T-cell (primary cell): ENCODE results near the gene SPAAR. TPM values are rescaled to one million over a fixed set of nuclear protein-coding genes. Genes with fewer than 3 reads are reported as not detected.

Experiments used
- ATAC-seq, 4 experiments: fragments of 200-7000 bp in 3 of 4; fragments of 150-1000 bp in 1 of 4; cut with Tn5 transposase; replicated peaks in 1 of 4; 1 replicate in 3 of 4; 2 replicates in 1 of 4; pipeline ENCODE4 v1.10.0; 2021; ENCODE audit warnings: moderate library complexity in 3 of 4, mild to moderate bottlenecking in 2 of 4, moderate number of reproducible peaks in 1 of 4
- CTCF ChIA-PET, 2 donors: fragments of 300-600 bp; sonication (Branson Sonifier 250); formaldehyde crosslinking; loops; one replicate each; lab custom pipeline; 2022; ENCODE audit warnings: antibody characterized with exemption in 2 of 2; lab: Charles Lee
- POLR2A ChIA-PET, 2 donors: fragments of 300-600 bp; sonication (Branson Sonifier 250); formaldehyde crosslinking; loops; one replicate each; lab custom pipeline; 2022; ENCODE audit warnings: antibody characterized with exemption in 2 of 2; lab: Charles Lee
- DNase-seq, 35 experiments: peaks; one replicate each; pipeline versions ENCODE4 v3.0.0 to v3.0.0-alpha.2; 2013 to 2023
- H3K27ac ChIP-seq: one replicate; pipeline ENCODE4 v1.5.1; 2013; ENCODE audit warnings: low read length
- H3K27me3 ChIP-seq, 2 experiments: replicated peaks in 1 of 2; 1 replicate in 1 of 2; 2 replicates in 1 of 2; pipeline versions ENCODE4 v1.6.1 to v1.7.0; 2013; ENCODE audit warnings: low read length in 1 of 2, mixed read lengths in 1 of 2; ENCODE audit not compliant: control insufficient read depth in 2 of 2, insufficient read depth in 2 of 2; ENCODE audit errors: extremely low read depth in 1 of 2
- H3K36me3 ChIP-seq, 2 donors: 1 replicate in 1 of 2; 2 replicates in 1 of 2; pipeline versions ENCODE4 v1.6.1 to v1.7.0; 2013; ENCODE audit warnings: low read length in 1 of 2; ENCODE audit not compliant: control insufficient read depth in 2 of 2, insufficient read depth in 1 of 2; ENCODE audit errors: extremely low read depth in 1 of 2
- H3K4me1 ChIP-seq, 2 experiments: 1 replicate in 1 of 2; 2 replicates in 1 of 2; pipeline versions ENCODE4 v1.6.1 to v1.7.0; 2013; ENCODE audit warnings: low read length in 2 of 2, mixed read lengths in 1 of 2; ENCODE audit not compliant: insufficient read depth in 2 of 2, control insufficient read depth in 1 of 2; ENCODE audit errors: extremely low read depth in 1 of 2
- H3K4me3 ChIP-seq, 2 donors: 1 replicate in 1 of 2; 2 replicates in 1 of 2; pipeline versions ENCODE4 v1.5.1 to v1.7.0; 2013; ENCODE audit warnings: mild to moderate bottlenecking in 2 of 2, low read length in 1 of 2, moderate library complexity in 1 of 2; ENCODE audit not compliant: control insufficient read depth in 1 of 2; ENCODE audit errors: extremely low read depth in 1 of 2
- H3K9me3 ChIP-seq: 2 replicates; pipeline ENCODE4 v1.7.0; 2013
- H3K27ac Mint-ChIP-seq, 2 donors: one replicate each; pipeline ENCODE4 v1.8.0; 2020 to 2021; ENCODE audit warnings: mild to moderate bottlenecking in 2 of 2, mixed read lengths in 2 of 2
- H3K27me3 Mint-ChIP-seq, 2 donors: one replicate each; pipeline ENCODE4 v1.8.0; 2021 to 2022; ENCODE audit warnings: mixed read lengths in 2 of 2
- H3K36me3 Mint-ChIP-seq: one replicate; pipeline ENCODE4 v1.8.0; 2021; ENCODE audit warnings: mixed read lengths
- H3K4me1 Mint-ChIP-seq, 3 donors: one replicate each; pipeline ENCODE4 v1.8.0; 2020 to 2022; ENCODE audit warnings: mixed read lengths in 3 of 3, mild to moderate bottlenecking in 1 of 3
- H3K4me3 Mint-ChIP-seq, 3 donors: one replicate each; pipeline ENCODE4 v1.8.0; 2020 to 2022; ENCODE audit warnings: mild to moderate bottlenecking in 3 of 3, mixed read lengths in 3 of 3, moderate library complexity in 3 of 3
- H3K9me3 Mint-ChIP-seq, 3 donors: one replicate each; pipeline ENCODE4 v1.8.0; 2020 to 2022; ENCODE audit warnings: mixed read lengths in 3 of 3
- WGBS: methylation state at CpG from one replicate; pipeline ENCODE4 v1.1.5; 2013; ENCODE audit warnings: missing lambda C conversion rate; ENCODE audit not compliant: insufficient coverage; 5-methylcytosine and 5-hydroxymethylcytosine counted together
- total RNA-seq, 35 experiments: library from RNA in 6 of 35; stranded (reverse) in 6 of 35; fragments of 120-200 nt in 1 of 35; gene quantifications; one replicate each; pipeline versions ENCODE4 v1.2.1 to v1.2.4 and lab custom pipeline; 2013 to 2026

The SPAAR gene
- total RNA-seq, 5 donors from 2014 or later (not counting 1 experiment from before 2014, with no cell fraction given), result not detected

GRCh38 chr9:35954942-35955546, 45.8 kb downstream of the SPAAR start:
- peak in 32 of 35 experiments; percentile 6 to 82 (median 36) for DNase-seq
- Histone ChIP-seq H3K27ac (no peak overlapping the region), H3K4me1 (no peaks in the 10 kb centered on the region), H3K27me3 (peaks cover 0 to 11% of the 10 kb centered on the region in 2 experiments), H3K36me3 (no peaks in the 10 kb centered on the region), H3K9me3 (no peaks in the 10 kb centered on the region), H3K4me3 (no peak overlapping the region)
- H3K27ac Mint-ChIP-seq, result peak overlapping the region in 1 of 2 donors; percentile 49
- peaks cover 0 to 18% of the 10 kb centered on the region in 2 donors for H3K27me3 Mint-ChIP-seq
- H3K9me3 Mint-ChIP-seq, result no peaks in the 10 kb centered on the region
- 17% methylated on average over 2 of the region's 6 CpGs for WGBS
- ChIA-PET CTCF (interaction anchor here (0.6 to 3.0 kb wide), 8 partner anchors 14 to 1245 kb away, joined by 3 to 17 read pairs (median 3); no protein-coding TSS in a partner anchor), POLR2A (no interaction called here)
- peaks cover 4 to 8% (median 6%) of the 10 kb centered on the region in 3 donors for H3K4me1 Mint-ChIP-seq
- H3K36me3 Mint-ChIP-seq, result no peaks in the 10 kb centered on the region
- no peak overlapping the region for H3K4me3 Mint-ChIP-seq
- ATAC-seq, result peak; percentile 76 to 80 (median 78)

GRCh38 chr9:35956651-35957050, 47.4 kb downstream of the SPAAR start:
- ATAC-seq (no peak), DNase-seq (no peak)
- Histone ChIP-seq H3K27ac (no peak overlapping the region), H3K4me3 (no peak overlapping the region), H3K9me3 (no peaks in the 10 kb centered on the region), H3K36me3 (no peaks in the 10 kb centered on the region), H3K4me1 (no peaks in the 10 kb centered on the region), H3K27me3 (peaks cover 0 to 17% of the 10 kb centered on the region in 2 experiments)
- peaks cover 4 to 8% (median 6%) of the 10 kb centered on the region in 3 donors for H3K4me1 Mint-ChIP-seq
- no peaks in the 10 kb centered on the region for H3K9me3 Mint-ChIP-seq
- H3K36me3 Mint-ChIP-seq, result no peaks in the 10 kb centered on the region
- H3K27me3 Mint-ChIP-seq, result peaks cover 0 to 18% of the 10 kb centered on the region in 2 donors
- no peak overlapping the region for H3K4me3 Mint-ChIP-seq
- ChIA-PET POLR2A (no interaction called here), CTCF (interaction anchor here (0.6 to 3.0 kb wide), 5 partner anchors 11 to 176 kb away, joined by 3 to 17 read pairs (median 6); no protein-coding TSS in a partner anchor)
- WGBS, result 83% methylated on average over 2 of the region's 5 CpGs
- no peak overlapping the region for H3K27ac Mint-ChIP-seq

- Histone ChIP-seq H3K27me3 (peaks cover 0 to 25% of the 10 kb centered on the region in 2 experiments), H3K36me3 (no peaks in the 10 kb centered on the region), H3K4me3 (no peak within 1 kb of the TSS), H3K27ac (no peak within 1 kb of the TSS), H3K4me1 (no peaks in the 10 kb centered on the region), H3K9me3 (no peaks in the 10 kb centered on the region)
- no peak within 1 kb of the TSS for H3K4me3 Mint-ChIP-seq
- DNase-seq, result no peak
- POLR2A ChIA-PET, result interaction anchor here in 1 of 2 donors (0.5 kb wide), 1 partner anchor 10 kb away, joined by 4 read pairs; no protein-coding TSS in a partner anchor
- no peak within 1 kb of the TSS for H3K27ac Mint-ChIP-seq
- peaks cover 4 to 8% (median 6%) of the 10 kb centered on the region in 3 donors for H3K4me1 Mint-ChIP-seq
- 88% methylated on average over 1 of the region's 5 CpGs for WGBS
- ATAC-seq, result no peak
- H3K27me3 Mint-ChIP-seq, result peaks cover 0 to 17% of the 10 kb centered on the region in 2 donors
- H3K9me3 Mint-ChIP-seq, result no peaks in the 10 kb centered on the region
- no peaks in the 10 kb centered on the region for H3K36me3 Mint-ChIP-seq
- CTCF ChIA-PET, result interaction anchor here (0.5 to 1.6 kb wide), 2 partner anchors 14 to 66 kb away, joined by 3 to 4 read pairs; no protein-coding TSS in a partner anchor
These were observed 49.0 kb downstream of the SPAAR start, which contains the start of gene OR2S2 for GRCh38 chr9:35958104-35958837. Gene OR2S2, minus strand, starts transcription at chr9:35958154. Its CDS starts 56 bp downstream, at chr9:35958098.

- DNase-seq, result no peak
- no peak for ATAC-seq
- peaks cover 0 to 25% of the 10 kb centered on the region in 2 experiments for H3K27me3 ChIP-seq
- Mint-ChIP-seq H3K27ac (no peak overlapping the region), H3K27me3 (peaks cover 0 to 9% of the 10 kb centered on the region in 2 donors), H3K4me1 (no peaks in the 10 kb centered on the region), H3K4me3 (no peak overlapping the region), H3K9me3 (no peaks in the 10 kb centered on the region), H3K36me3 (no peaks in the 10 kb centered on the region)
- H3K27ac ChIP-seq, result no peak overlapping the region
- ChIA-PET CTCF (interaction anchor here in 1 of 2 donors (0.5 to 1.0 kb wide), 4 partner anchors 15 to 1267 kb away, joined by 3 read pairs; no protein-coding TSS in a partner anchor), POLR2A (no interaction called here)
- no peaks in the 10 kb centered on the region for H3K4me1 ChIP-seq
- no CpG with 5 or more reads among the region's 3 CpGs for WGBS
- H3K36me3 ChIP-seq, result no peaks in the 10 kb centered on the region
- no peak overlapping the region for H3K4me3 ChIP-seq
- H3K9me3 ChIP-seq, result no peaks in the 10 kb centered on the region
These were observed 50.9 kb downstream of the SPAAR start for GRCh38 chr9:35960039-35960655.

Other genes starting within 250 kb of the SPAAR start
- gene ARHGEF39, start 244.3 kb upstream of the SPAAR start, total RNA-seq, result 1 to 10 TPM in 2 of 5 donors, under 1 TPM in 3; 0.12 to 1.3 (median 0.57) TPM
- under 1 TPM in 2 of 5 donors, not detected in 3; 0.19 to 0.46 TPM for gene CA9, start 235.6 kb upstream of the SPAAR start, total RNA-seq
- gene TPM2, start 219.6 kb upstream of the SPAAR start, total RNA-seq, result 10 to 100 TPM; 21.4 to 66.0 (median 57.5) TPM
- gene TLN1, start 177.3 kb upstream of the SPAAR start, total RNA-seq, result 100 to 1,000 TPM; 229 to 366 (median 294) TPM
- 10 to 100 TPM; 15.9 to 22.6 (median 19.3) TPM for gene CREB3, start 176.8 kb upstream of the SPAAR start, total RNA-seq
- gene GBA2, start 160.3 kb upstream of the SPAAR start, total RNA-seq, result 10 to 100 TPM; 35.4 to 63.3 (median 60.1) TPM
- gene RGP1, start 160.2 kb upstream of the SPAAR start, total RNA-seq, result 10 to 100 TPM; 20.6 to 36.5 (median 33.5) TPM
- gene MSMP, start 155.2 kb upstream of the SPAAR start, total RNA-seq, result 1 to 10 TPM in 3 of 5 donors, not detected in 2; 1.6 to 5.1 (median 1.6) TPM
- 10 to 100 TPM in 3 of 5 donors, 1 to 10 TPM in 2; 5.9 to 10.9 (median 10.5) TPM for gene NPR2, start 117.9 kb upstream of the SPAAR start, total RNA-seq
- 1 to 10 TPM; 2.8 to 7.1 (median 3.8) TPM for gene SPAG8, start 97.2 kb upstream of the SPAAR start, total RNA-seq
- 10 to 100 TPM; 15.4 to 30.3 (median 28.5) TPM for gene HINT2, start 94.4 kb upstream of the SPAAR start, total RNA-seq
- not detected for gene FAM221B, start 80.8 kb upstream of the SPAAR start, total RNA-seq
- 10 to 100 TPM in 2 of 5 donors, 1 to 10 TPM in 3; 6.5 to 11.9 (median 7.3) TPM for gene TMEM8B, start 80.3 kb upstream of the SPAAR start, total RNA-seq
- not detected for gene OR13J1, start 39.1 kb upstream of the SPAAR start, total RNA-seq
- gene HRCT1, start 3.3 kb upstream of the SPAAR start, total RNA-seq, result not detected
- gene OR2S2, start 48.7 kb downstream of the SPAAR start, total RNA-seq, result not detected
- 10 to 100 TPM in 2 of 5 donors, 1 to 10 TPM in 3; 8.9 to 11.4 (median 9.9) TPM for gene RECK, start 127.4 kb downstream of the SPAAR start, total RNA-seq
- 10 to 100 TPM; 25.6 to 37.8 (median 28.7) TPM for gene GLIPR2, start 227.2 kb downstream of the SPAAR start, total RNA-seq